Activated CD4-positive, alpha-beta T cell treated with anti-CD3 and anti-CD28 coated beads, Interleukin-2, amount 50 U/mL, for 48 hours (primary cell): ENCODE data around the gene NLRC5.
"Not testable (repeated sequence)": the region's sequence is repeated elsewhere in the genome, so short reads cannot be mapped to it uniquely, and the experiment has no call there.

Experiments
- DNase-seq, 2 experiments: peaks; one replicate each; pipeline ENCODE4 v3.0.0-alpha.2; 2020

The NLRC5 gene

GRCh38 chr16:57083485-57084126, 94.2 kb downstream of the NLRC5 start:
- DNase-seq: no peak

DNA sequence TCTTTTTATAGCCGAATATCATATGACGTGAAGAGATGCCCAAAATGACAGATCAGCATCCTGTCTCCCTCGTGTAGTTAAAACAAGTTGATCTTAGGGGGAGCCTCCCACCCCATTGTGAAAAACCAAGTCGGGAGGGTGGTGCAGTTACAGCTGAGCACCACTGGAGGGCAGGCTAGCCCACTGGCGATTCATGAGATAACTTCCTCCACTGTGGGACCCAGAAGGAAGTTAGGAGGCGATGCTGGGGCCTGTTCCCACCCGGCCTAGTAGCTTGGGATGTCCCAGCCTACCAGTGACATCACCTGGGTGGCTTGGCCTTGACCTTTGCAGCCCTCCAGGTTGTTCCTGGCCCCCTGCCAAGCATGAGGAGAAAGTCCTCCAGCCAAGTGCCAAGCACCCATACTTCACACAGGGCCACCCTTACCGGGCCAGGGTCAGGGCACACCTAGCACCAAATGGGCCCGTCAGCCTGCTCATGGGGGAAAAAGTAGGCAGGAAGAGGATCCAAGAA, 95.0 kb downstream of the NLRC5 start:
- DNase-seq: peak; percentile 70 to 81

- DNase-seq: no peak
Observed at GRCh38 chr16:57084996-57085395, 95.6 kb downstream of the NLRC5 start.

DNA sequence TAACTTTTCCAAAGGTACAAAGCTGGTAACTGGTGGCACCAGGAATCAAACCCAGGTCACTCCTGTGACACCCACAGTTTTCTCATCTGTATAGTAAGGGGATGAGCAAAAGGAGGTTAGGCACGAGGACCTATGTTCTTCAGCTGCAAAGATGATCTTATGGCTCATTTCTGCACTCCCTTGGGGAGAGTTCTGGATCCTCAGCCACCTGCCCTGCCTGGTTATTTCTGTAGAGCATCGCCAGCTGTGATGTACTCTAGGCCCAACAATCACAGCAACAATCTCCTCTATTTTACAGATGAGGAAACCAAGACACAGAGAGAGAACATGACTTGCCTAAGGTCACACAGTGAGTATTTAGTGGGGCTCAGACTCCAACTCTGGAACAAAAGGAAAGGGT, 97.6 kb downstream of the NLRC5 start:
- no peak for DNase-seq

DNA sequence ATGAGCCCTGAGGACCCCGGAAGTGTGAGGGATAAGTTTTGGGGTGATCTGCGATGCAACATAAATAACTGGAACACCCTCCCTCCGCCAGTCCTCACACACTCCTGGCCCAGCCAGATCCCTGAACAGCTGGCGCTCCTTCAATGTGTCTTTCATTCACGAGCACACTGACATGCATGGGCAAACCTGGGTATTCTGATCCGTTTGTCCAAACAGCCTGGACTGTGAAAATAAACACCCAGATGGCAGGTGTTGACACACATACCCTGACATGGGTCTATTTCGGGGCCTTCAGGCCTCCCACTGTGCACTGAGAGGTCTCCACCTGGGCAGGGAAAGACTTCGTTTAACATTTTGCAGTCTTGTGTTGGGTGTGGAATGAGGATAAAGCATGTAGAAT, 100.0 kb downstream of the NLRC5 start:
- no peak for DNase-seq

- DNase-seq: no peak
Observed at GRCh38 chr16:57091200-57091974, 102.0 kb downstream of the NLRC5 start.

- DNase-seq: peak; percentile 43 to 57
Observed at GRCh38 chr16:57091975-57092785, 102.8 kb downstream of the NLRC5 start, which contains the start of gene CPNE2. CPNE2 (plus strand) TSS chr16:57092583; CDS start chr16:57110743, 18,160 bp downstream.

DNA sequence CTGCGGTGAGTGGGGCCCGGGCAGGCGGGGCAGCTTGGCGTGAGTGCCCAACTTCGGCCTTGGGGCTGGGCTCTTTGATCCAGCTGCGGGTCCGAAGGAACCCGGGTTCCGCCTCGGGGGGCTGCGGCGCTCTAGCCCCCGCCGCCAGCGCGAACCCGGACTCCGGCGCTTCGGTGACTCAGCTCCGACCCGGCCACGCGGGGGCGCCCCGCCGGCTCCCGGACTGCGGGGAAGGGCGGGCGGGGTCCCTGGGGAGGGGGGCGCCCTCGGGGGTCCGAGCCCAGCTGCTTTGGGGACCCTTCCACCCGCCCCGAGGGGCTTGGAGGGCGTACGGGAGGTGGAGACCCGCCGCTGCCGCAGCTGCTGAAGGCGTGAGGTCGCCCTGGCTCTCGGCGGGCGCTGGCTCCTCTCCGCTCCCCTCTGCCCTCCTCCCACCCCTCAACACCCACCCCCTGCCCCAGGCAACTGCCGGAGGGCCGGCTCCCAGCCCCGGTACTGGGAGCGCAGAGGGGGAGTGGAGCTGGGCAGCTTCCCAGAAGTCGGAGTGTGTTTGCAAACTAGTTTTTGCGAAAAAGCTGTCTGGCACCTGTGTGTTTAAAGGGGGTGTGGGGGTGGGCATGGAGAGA, 103.5 kb downstream of the NLRC5 start:
- peak; percentile 50 to 54 for DNase-seq

DNA sequence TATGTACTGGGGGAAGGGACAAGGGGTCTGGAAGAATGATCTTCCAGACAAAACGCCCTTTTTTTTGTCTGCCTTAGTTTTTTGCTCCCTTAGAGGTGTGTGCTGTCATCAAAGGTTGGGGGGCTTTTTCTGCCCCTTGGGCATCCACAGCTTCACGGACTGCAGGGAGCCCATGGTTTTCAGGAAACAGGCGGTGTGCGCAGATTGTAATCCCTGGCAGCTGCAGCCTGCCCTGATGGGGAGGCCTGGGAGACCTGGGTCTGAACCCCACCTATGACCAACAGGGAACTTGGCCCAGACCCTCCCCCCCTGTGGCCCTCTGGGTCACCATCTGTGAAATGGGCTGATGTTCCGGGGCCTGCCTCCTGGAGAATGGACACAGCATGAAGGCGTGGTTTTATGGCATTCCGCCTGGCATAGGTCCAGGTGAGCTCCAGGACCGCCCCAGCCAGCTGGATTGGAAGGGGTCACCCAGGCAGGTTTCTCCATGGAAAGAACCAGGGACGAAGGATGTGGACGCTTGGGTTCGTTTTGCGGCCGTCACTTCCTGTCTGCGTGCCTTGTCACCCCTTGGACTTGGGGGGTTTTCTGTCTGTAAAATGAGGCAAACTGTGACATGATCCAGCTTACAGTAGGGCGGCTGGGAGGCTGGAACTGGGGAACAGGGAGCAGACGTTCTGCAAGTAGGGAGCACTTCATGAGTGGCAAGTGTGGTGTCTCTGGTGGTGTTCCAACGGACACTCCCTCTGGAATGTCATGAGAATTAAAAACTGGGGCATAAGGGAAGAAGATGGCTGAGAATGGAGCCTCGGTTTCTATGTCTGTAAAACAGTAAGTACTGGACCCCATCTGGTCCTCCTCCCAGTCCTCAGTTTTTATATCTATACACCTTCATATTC, 104.6 kb downstream of the NLRC5 start:
- no peak for DNase-seq

DNA sequence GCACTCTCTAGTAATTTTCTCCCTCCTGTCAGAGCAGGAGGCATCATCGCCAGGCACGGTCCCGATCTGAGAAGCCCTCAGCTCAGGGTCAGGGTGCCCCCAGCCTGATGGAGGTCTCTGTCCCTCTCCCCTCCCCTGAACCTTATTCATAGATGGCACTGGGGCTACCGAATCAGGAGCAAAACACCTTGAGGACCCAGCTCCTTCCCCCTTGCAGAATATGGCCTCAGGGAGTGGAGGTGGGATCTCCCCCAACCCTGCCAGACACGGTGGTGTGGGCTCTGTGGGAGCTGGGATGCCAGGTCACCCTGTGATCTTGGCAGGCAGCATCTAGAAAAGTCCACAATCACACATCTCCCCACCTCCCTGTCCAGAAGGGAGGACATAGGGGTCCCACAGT, 105.6 kb downstream of the NLRC5 start:
- DNase-seq: no peak

DNA sequence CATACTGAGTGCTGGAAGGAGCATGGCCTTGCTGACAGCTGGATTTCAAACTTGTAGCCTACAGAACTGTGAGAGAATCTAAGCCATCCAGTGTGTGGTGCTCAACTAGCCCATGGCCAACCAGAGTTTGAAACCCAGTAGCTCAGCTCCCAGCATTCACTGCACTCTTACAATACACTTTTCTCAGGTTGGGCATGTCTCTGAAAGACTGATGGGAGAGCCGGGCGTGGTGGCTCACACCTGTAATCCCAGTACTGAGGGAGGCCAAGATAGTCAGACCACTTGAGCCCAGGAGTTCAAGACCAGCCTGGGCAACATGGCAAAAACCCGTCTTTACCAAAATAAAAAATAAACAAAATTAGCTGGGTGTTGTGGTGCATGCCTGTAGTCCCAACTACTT, 106.8 kb downstream of the NLRC5 start:
- no peak for DNase-seq

GRCh38 chr16:57096793-57097192, 107.4 kb downstream of the NLRC5 start:
- DNase-seq: no peak

DNA sequence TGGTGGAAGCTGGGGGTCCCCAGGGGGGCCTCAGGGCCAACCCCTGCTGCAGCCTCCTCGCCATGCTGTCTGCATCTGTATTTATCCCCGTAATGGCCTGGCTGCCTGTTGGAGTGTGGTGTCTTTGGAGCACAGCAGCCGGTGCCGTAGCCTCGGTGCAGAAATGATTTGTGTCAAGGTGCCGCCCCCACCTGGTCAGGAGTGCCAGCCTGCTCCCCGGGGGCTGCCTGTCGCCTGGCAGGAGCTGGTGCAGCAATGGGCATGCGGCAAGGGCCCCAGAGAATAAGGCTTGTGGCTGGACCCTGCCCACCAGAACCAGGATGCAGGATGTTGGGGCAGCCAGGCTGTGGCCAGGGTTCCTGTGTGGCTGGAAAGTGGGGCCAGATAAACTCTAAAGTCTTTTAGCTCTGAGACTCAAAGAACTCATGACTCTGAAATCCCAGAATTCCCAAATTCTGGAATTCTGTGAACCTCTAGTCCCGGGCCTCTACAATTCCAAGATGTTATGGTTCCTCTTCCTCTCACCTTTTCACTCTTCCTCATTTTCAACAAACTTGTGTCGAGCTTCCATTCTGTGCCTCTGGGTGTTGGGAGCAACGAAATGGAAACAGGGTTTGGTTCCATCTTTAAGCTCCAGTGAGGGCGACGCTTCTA, 109.0 kb downstream of the NLRC5 start:
- no peak for DNase-seq

DNA sequence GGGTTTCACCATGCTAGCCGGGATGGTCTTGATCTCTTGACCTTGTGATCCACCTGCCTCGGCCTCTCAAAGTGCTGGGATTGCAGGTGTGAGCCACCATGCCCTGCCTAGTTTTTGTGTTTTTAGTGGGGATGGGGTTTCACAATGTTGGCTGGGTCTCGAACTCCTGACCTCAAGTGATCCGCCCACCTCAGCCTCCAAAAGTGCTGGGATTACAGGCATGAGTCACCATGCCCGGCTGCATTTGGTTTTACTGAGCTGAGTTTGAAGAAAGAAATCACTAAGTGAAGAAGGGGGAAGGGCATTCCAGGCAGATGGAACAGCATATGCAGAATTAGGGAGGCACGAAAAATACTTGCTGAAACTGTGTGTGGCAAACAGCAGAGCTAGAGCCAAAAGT, 110.6 kb downstream of the NLRC5 start:
- DNase-seq: not testable (repeated sequence)

- DNase-seq: no peak
Observed at GRCh38 chr16:57100445-57100844, 111.1 kb downstream of the NLRC5 start.

DNA sequence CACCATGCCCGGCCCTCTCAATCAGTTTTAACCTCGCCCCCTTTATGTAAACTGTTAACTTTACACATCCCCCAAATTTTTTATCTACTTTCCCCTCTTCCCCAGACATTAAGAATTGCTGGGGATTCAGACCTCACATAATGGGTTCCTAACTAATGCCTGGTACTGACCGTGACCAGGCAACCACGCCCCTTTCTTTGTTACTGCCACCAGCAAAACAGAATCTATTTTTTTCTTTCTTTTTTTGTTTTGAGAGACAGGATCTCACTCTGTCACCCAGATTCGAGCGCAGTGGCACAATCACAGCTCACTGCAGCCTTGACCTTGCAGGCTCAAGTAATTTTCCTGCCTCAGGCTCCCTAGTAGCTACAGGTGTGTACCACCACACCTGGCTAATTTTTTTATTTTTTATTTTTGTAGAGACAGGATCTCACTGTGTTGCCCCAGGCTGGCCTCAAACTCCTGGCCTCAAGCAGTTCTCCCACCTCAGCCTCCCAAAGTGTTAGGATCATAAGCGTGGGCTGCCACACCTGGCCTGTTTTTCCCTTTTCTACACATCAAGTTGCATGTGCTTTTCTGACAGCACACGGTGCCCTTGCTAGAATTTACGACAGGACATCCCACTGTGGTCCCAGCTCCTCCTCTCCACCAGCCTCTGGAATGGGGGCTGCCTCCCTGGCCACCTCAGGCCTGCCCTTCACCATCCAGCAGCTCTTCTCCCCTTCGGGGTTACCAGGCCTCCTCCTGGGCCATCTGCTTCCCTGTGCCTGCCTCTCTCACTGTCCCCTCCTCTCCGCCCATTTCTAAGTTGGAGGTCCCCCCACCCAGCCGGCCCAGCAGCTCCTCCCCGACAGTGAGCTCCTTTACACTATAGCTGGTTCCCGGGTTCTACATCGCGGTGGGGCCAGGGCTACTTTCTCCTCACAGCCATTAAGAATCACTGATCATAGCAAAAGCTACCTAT, 113.8 kb downstream of the NLRC5 start:
- DNase-seq: no peak

GRCh38 chr16:57104706-57105105, 115.3 kb downstream of the NLRC5 start:
- no peak for DNase-seq

- DNase-seq: no peak
Observed at GRCh38 chr16:57105184-57105583, 115.8 kb downstream of the NLRC5 start.

DNA sequence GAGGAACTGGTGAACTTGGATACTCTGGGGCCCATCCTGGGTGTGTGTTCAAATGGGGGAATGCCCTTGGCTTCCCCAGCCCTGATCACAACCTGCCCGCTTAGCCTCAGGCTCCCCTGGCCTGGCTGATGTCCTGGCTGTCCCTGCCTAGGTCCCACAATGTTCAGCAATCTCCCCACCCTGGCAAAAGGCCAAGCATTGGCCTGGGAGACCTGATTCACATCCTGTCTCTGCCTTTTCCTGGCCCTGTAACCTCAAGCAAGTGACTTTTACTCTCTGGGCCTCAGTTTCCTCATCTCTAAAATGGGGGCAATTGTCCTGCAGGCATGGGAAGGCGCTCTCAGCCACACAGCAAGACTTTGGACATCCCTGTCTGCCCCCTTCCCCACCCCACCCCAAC, 117.4 kb downstream of the NLRC5 start:
- DNase-seq: no peak

DNA sequence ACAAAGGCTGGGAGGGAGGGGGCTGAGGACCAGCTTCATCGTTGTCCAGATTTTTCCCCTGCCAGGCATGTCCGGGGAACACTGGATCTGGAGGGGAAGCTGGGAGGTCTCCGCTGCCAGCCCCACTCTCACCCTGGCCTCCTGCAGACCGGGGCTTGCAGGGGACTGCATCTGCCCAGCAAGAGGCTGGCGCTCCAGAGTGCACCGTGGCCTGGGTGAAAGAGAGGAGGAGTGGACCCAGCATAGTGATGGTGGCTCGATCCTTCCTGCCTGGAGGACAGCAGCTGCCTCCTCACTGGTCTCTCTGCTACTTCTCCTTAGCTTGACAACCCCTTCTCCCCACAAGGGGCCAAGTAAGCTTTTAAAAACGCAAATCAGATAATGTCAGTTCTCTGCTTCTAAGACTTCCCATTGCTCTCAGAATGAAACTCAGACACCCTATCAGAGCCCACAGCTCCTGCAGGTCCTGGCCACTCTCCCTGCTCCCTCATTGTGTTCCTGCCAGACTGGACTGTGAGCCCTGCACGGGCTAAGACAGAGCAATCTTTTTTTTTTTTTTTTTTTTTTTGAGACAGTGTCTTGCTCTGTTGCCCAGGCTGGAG, 118.1 kb downstream of the NLRC5 start:
- no peak for DNase-seq
